K562 (cell line): Measurements from ENCODE around the gene SCYL1. TPM values are rescaled to one million over a fixed set of nuclear protein-coding genes. Genes with fewer than 3 reads are reported as not detected.

ENCODE experiments used
- BCL6 ChIP-seq: fragments of 250-450 bp; sonication (Bioruptor Pico); IDR thresholded peaks from 2 replicates; pipeline ENCODE4 v1.4.0; 2020
- BRCA1 ChIP-seq, 2 experiments: fragments of 450-650 bp in 1 of 2; sonication (generic) in 1 of 2; formaldehyde crosslinking in 1 of 2; IDR thresholded peaks; 2 replicates each; pipeline versions ENCODE4 v1.5.0 to v1.6.1; 2017 to 2020; ENCODE audit warnings: mild to moderate bottlenecking in 1 of 2, missing genetic modification reagents in 1 of 2
- C11orf30 ChIP-seq: fragments of 450-650 bp; IDR thresholded peaks from 2 replicates; pipeline ENCODE4 v1.6.1; 2016; ENCODE audit warnings: low read depth, mild to moderate bottlenecking
- CAMTA2 ChIP-seq: fragments of 250-450 bp; sonication (Bioruptor Pico); conservative IDR thresholded peaks from 2 replicates; pipeline ENCODE4 v1.5.1; 2022
- CCNT2 ChIP-seq: IDR thresholded peaks from 2 replicates; pipeline ENCODE4 v1.6.1; 2011; ENCODE audit warnings: borderline replicate concordance, low read depth, mild to moderate bottlenecking, moderate library complexity, mixed read lengths, low read length; ENCODE audit not compliant: insufficient read length; ENCODE audit errors: extremely low read depth
- FOXJ2 ChIP-seq: fragments of 200-800 bp; sonication (Bioruptor generic); IDR thresholded peaks from 2 replicates; pipeline ENCODE4 v1.6.1; 2016; ENCODE audit warnings: missing genetic modification characterization, missing compliant biosample characterization
- GABPB1 ChIP-seq: sonication (generic); formaldehyde crosslinking; IDR thresholded peaks from 2 replicates; pipeline ENCODE4 v1.8.0; 2022; ENCODE audit warnings: mild to moderate bottlenecking, missing genetic modification reagents
- GTF2E2 ChIP-seq: fragments of 200-800 bp; sonication (Bioruptor generic); IDR thresholded peaks from 2 replicates; pipeline ENCODE4 v1.6.1; 2016; ENCODE audit warnings: missing genetic modification characterization, missing compliant biosample characterization
- JUNB ChIP-seq: fragments of 450-650 bp; formaldehyde crosslinking; conservative IDR thresholded peaks from 2 replicates; pipeline ENCODE4 v1.4.0; 2020; ENCODE audit warnings: mild to moderate bottlenecking
- MCM3 ChIP-seq: fragments of 450-650 bp; IDR thresholded peaks from 2 replicates; pipeline ENCODE4 v1.6.1; 2016
- MED1 ChIP-seq: sonication (generic); formaldehyde crosslinking; IDR thresholded peaks from 2 replicates; pipeline ENCODE4 v1.8.1; 2023; ENCODE audit warnings: missing genetic modification reagents, borderline replicate concordance
- NCOA4 ChIP-seq: fragments of 450-650 bp; IDR thresholded peaks from 2 replicates; pipeline ENCODE4 v1.6.1; 2018; ENCODE audit warnings: mild to moderate bottlenecking; ENCODE audit not compliant: partially characterized antibody
- NR1H2 ChIP-seq: sonication (generic); formaldehyde crosslinking; IDR thresholded peaks from 2 replicates; pipeline ENCODE4 v1.4.0; 2020; ENCODE audit warnings: mild to moderate bottlenecking, missing genetic modification reagents
- RUNX1 ChIP-seq: sonication (generic); IDR thresholded peaks from 2 replicates; pipeline ENCODE4 v1.6.1; 2016; ENCODE audit warnings: antibody characterized with exemption, low read depth
- SMARCB1 ChIP-seq: IDR thresholded peaks from 2 replicates; pipeline ENCODE4 v1.6.1; 2011; ENCODE audit warnings: improper control_type of control experiment, low read depth; ENCODE audit not compliant: insufficient read length
- TAL1 ChIP-seq: fragments of 450-650 bp; IDR thresholded peaks from 2 replicates; pipeline ENCODE4 v1.6.1; 2016; ENCODE audit warnings: mild to moderate bottlenecking
- ZNF146 ChIP-seq: IDR thresholded peaks from one replicate; pipeline ENCODE4 v1.6.1; 2018; ENCODE audit warnings: missing compliant biosample characterization; ENCODE audit not compliant: unreplicated experiment
- ZNF347 ChIP-seq: fragments of 450-650 bp; formaldehyde crosslinking; IDR thresholded peaks from 2 replicates; pipeline ENCODE4 v1.4.0; 2020; ENCODE audit warnings: low read depth, mild to moderate bottlenecking, moderate library complexity
- ZNF444 ChIP-seq: fragments of 250-450 bp; sonication (Bioruptor Pico); IDR thresholded peaks from 2 replicates; pipeline ENCODE4 v1.4.0; 2020; ENCODE audit warnings: mild to moderate bottlenecking, moderate library complexity
- ZNF57 ChIP-seq: fragments of 450-650 bp; formaldehyde crosslinking; IDR thresholded peaks from 2 replicates; pipeline ENCODE4 v1.4.0; 2020; ENCODE audit warnings: mild to moderate bottlenecking, moderate library complexity
- ZNF764 ChIP-seq: fragments of 250-450 bp; sonication (Bioruptor Pico); IDR thresholded peaks from 2 replicates; pipeline ENCODE4 v1.4.0; 2020; ENCODE audit warnings: low read depth, mild to moderate bottlenecking, moderate library complexity
- polyA plus RNA-seq, 8 experiments: library from polyadenylated mRNA; depleted of rRNA in 4 of 8; stranded (reverse) in 5 of 8; unstranded in 3 of 8; fragments of >200 nt; fragmentation: Nextera tagmentation in 2 of 8; fragmentation: Illumina TruSeq in 1 of 8; extraction: Ambion mirVana in 2 of 8; extraction: Trizol in 1 of 8; gene quantifications; 2 replicates each; pipeline versions ENCODE4 v1.2.1 to v1.2.3, GENCODE V29; 2011 to 2014; ENCODE audit warnings: inconsistent platforms in 1 of 8, missing spikeins in 1 of 8
- total RNA-seq, 7 experiments: library from RNA; depleted of rRNA in 6 of 7; stranded (reverse); fragments of >200 nt in 6 of 7; fragmentation: Illumina TruSeq in 2 of 7; extraction: Trizol in 2 of 7; gene quantifications; 2 replicates each; pipeline versions ENCODE4 v1.2.1 to v1.2.3, GENCODE V29; 2011 to 2021; ENCODE audit warnings: low replicate concordance in 1 of 7
- TF ChIP-seq, protein P1 (sequence below): sonication (generic); formaldehyde crosslinking; IDR thresholded peaks from 2 replicates; pipeline ENCODE4 v1.8.0; 2022; ENCODE audit warnings: mild to moderate bottlenecking, missing genetic modification reagents
- TF ChIP-seq, protein P2 (sequence below): sonication (generic); formaldehyde crosslinking; IDR thresholded peaks from 2 replicates; pipeline ENCODE4 v1.8.0; 2022; ENCODE audit warnings: mild to moderate bottlenecking, missing genetic modification reagents
- TF ChIP-seq, protein P3 (sequence below): IDR thresholded peaks from 2 replicates; pipeline ENCODE4 v1.6.1; 2011; ENCODE audit warnings: borderline replicate concordance, low read depth, mild to moderate bottlenecking, moderate library complexity, low read length; ENCODE audit not compliant: insufficient read depth, poor library complexity, severe bottlenecking
- TF ChIP-seq, protein P4 (sequence below), 2 experiments: fragments of 250-450 bp in 1 of 2; fragments of 450-650 bp in 1 of 2; sonication (Bioruptor Pico) in 1 of 2; IDR thresholded peaks; 2 replicates each; pipeline versions ENCODE4 v1.6.1 to v1.8.0; 2016 to 2021; ENCODE audit warnings: mild to moderate bottlenecking in 2 of 2, moderate library complexity in 2 of 2, missing compliant biosample characterization in 1 of 2, missing genetic modification characterization in 1 of 2

The SCYL1 gene
- total and polyA plus RNA-seq, 9 of the 15 experiments (the other 6 are each of a cell fraction or from before 2014, with no cell fraction given), result 1.9 to 145 (median 57.6) TPM

DNA sequence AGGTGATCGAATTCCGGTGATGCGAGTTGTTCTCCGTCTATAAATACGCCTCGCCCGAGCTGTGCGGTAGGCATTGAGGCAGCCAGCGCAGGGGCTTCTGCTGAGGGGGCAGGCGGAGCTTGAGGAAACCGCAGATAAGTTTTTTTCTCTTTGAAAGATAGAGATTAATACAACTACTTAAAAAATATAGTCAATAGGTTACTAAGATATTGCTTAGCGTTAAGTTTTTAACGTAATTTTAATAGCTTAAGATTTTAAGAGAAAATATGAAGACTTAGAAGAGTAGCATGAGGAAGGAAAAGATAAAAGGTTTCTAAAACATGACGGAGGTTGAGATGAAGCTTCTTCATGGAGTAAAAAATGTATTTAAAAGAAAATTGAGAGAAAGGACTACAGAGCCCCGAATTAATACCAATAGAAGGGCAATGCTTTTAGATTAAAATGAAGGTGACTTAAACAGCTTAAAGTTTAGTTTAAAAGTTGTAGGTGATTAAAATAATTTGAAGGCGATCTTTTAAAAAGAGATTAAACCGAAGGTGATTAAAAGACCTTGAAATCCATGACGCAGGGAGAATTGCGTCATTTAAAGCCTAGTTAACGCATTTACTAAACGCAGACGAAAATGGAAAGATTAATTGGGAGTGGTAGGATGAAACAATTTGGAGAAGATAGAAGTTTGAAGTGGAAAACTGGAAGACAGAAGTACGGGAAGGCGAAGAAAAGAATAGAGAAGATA, 25.7 kb upstream of the SCYL1 start, which contains the start of gene MALAT1 (continued):
- TF ChIP-seq, protein P1, sequence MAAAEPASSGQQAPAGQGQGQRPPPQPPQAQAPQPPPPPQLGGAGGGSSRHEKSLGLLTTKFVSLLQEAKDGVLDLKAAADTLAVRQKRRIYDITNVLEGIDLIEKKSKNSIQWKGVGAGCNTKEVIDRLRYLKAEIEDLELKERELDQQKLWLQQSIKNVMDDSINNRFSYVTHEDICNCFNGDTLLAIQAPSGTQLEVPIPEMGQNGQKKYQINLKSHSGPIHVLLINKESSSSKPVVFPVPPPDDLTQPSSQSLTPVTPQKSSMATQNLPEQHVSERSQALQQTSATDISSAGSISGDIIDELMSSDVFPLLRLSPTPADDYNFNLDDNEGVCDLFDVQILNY, result no peak
- TF ChIP-seq, protein P2, sequence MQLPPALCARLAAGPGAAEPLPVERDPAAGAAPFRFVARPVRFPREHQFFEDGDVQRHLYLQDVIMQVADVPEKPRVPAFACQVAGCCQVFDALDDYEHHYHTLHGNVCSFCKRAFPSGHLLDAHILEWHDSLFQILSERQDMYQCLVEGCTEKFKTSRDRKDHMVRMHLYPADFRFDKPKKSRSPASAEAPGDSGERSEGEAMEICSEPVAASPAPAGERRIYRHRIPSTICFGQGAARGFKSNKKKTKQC (CRISPR knock-in tag), result peak; percentile 96
- TF ChIP-seq CAMTA2 (CRISPR knock-in tag) (peak; percentile 99), NR1H2 (no peak), GTF2E2 (peak; percentile 100), CCNT2 (no peak), TAL1 (peak; percentile 20; the same call in 1 of the 2 replicates), BRCA1 (IDR thresholded peaks at IDR 0.05) (no peak), BRCA1 (CRISPR knock-in tag; IDR thresholded peaks at IDR 0.05) (no peak), ZNF347 (peak; percentile 92), ZNF444 (peak; percentile 98), RUNX1 (no peak), GABPB1 (CRISPR knock-in tag) (peak; percentile 80), SMARCB1 (no peak), ZNF57 (peak; percentile 89), BCL6 (peak; percentile 86), MED1 (CRISPR knock-in tag) (no peak), ZNF764 (CRISPR knock-in tag) (peak; percentile 57), FOXJ2 (tag) (peak; percentile 59; the same call in 1 of the 2 replicates), ZNF146 (CRISPR knock-in tag) (peak; percentile 28), NCOA4 (peak; percentile 5), JUNB (CRISPR knock-in tag) (peak; percentile 13), MCM3 (no peak), C11orf30 (no peak)
- TF ChIP-seq, protein P3, sequence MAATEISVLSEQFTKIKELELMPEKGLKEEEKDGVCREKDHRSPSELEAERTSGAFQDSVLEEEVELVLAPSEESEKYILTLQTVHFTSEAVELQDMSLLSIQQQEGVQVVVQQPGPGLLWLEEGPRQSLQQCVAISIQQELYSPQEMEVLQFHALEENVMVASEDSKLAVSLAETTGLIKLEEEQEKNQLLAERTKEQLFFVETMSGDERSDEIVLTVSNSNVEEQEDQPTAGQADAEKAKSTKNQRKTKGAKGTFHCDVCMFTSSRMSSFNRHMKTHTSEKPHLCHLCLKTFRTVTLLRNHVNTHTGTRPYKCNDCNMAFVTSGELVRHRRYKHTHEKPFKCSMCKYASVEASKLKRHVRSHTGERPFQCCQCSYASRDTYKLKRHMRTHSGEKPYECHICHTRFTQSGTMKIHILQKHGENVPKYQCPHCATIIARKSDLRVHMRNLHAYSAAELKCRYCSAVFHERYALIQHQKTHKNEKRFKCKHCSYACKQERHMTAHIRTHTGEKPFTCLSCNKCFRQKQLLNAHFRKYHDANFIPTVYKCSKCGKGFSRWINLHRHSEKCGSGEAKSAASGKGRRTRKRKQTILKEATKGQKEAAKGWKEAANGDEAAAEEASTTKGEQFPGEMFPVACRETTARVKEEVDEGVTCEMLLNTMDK, result peak; percentile 36
- TF ChIP-seq, protein P4, sequence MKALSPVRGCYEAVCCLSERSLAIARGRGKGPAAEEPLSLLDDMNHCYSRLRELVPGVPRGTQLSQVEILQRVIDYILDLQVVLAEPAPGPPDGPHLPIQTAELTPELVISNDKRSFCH (CRISPR knock-in tag; IDR thresholded peaks at IDR 0.05), result no peak
- TF ChIP-seq, protein P4 (tag; IDR thresholded peaks at IDR 0.05), result no peak; the same call in 1 of the 2 replicates
